Heart right ventricle (tissue), 16 donors: ENCODE results near the gene TMEM215. TPM values are rescaled to one million over a fixed set of nuclear protein-coding genes. Genes with fewer than 3 reads are reported as not detected.
A peak's percentile ranks its signal among the peaks of the same experiment; 100 is the strongest.

Source experiments
- ATAC-seq, 8 donors: fragments of 200-7000 bp; cut with Tn5 transposase; one replicate each; pipeline ENCODE4 v1.9.1; 2020; ENCODE audit warnings: mild to moderate bottlenecking in 8 of 8, moderate library complexity in 8 of 8, moderate number of reproducible peaks in 1 of 8
- DNase-seq, 2 donors: peaks; one replicate each; pipeline ENCODE4 v3.0.0-alpha.2; 2020
- H3K27ac ChIP-seq, 10 donors: fragments of 200-600 bp; sonication (generic) in 2 of 10; one replicate each; pipeline versions ENCODE4 v1.5.0 to v1.8.0; 2020 to 2022; ENCODE audit warnings: mild to moderate bottlenecking in 3 of 10
- H3K27me3 ChIP-seq, 7 donors: fragments of 200-600 bp; one replicate each; pipeline ENCODE4 v1.8.0; 2021 to 2022; ENCODE audit warnings: mild to moderate bottlenecking in 2 of 7
- H3K36me3 ChIP-seq, 9 donors: fragments of 200-600 bp; sonication (generic) in 1 of 9; one replicate each; pipeline versions ENCODE4 v1.5.0 to v1.8.0; 2020 to 2022; ENCODE audit warnings: mild to moderate bottlenecking in 2 of 9
- H3K4me1 ChIP-seq, 9 donors: fragments of 200-600 bp; sonication (generic) in 1 of 9; one replicate each; pipeline versions ENCODE4 v1.5.0 to v1.8.0; 2020 to 2022; ENCODE audit warnings: mild to moderate bottlenecking in 4 of 9
- H3K4me3 ChIP-seq, 10 donors: fragments of 200-600 bp; sonication (generic) in 2 of 10; one replicate each; pipeline versions ENCODE4 v1.5.0 to v1.8.0; 2020 to 2022; ENCODE audit warnings: mild to moderate bottlenecking in 7 of 10, moderate library complexity in 2 of 10
- H3K9me3 ChIP-seq, 11 donors: fragments of 200-600 bp in 10 of 11; sonication (generic) in 2 of 11; one replicate each; pipeline versions ENCODE4 v1.5.0 to v1.8.0; 2013 to 2022; ENCODE audit warnings: mild to moderate bottlenecking in 2 of 11, control low read depth in 1 of 11, moderate library complexity in 1 of 11
- CTCF ChIP-seq, 9 donors: fragments of 200-600 bp; sonication (generic) in 2 of 9; IDR thresholded peaks; one replicate each; pipeline versions ENCODE4 v1.5.0 to v1.8.0; 2021 to 2022; ENCODE audit warnings: antibody characterized with exemption in 9 of 9, mild to moderate bottlenecking in 5 of 9, moderate library complexity in 1 of 9
- WGBS, 2 donors: extraction: QIAGEN DNeasy Blood & Tissue Kit; methylation state at CpG; one replicate each; pipeline ENCODE4 v1.1.7; 2013; ENCODE audit warnings: inconsistent platforms in 1 of 2; 5-methylcytosine and 5-hydroxymethylcytosine counted together
- intact Hi-C, 10 donors: fragments of 100-400 bp; cut with DNase I; formaldehyde crosslinking; loops; one replicate each; pipeline versions ENCODE4 v1.11.1 to v1.14.2; 2022
- long read RNA-seq, 3 donors: library from polyadenylated mRNA; unstranded; transcript quantifications; one replicate each; pipeline ENCODE4 v2.0.0, GENCODE V29; 2020 to 2021
- polyA plus RNA-seq, 2 donors: library from polyadenylated mRNA; stranded (reverse); fragments of 200-250 nt; gene quantifications; one replicate each; pipeline ENCODE4 v1.2.3, GENCODE V29; 2013
- total RNA-seq, 10 donors: library from RNA; stranded (reverse); fragmentation: NEBNext Ultra II Directional in 3 of 10; extraction: Animal tissue kit (Norgen Biotek cat#: 25700) in 3 of 10; gene quantifications; one replicate each; pipeline versions ENCODE4 v1.2.1 to v1.2.4, GENCODE V29; 2021 to 2023
- donor health status: Arrhythmogenic right ventricular cardiomyopathy.
- donor health status: ischemic (EF 13 %, LVEDD 7.1; RV severe dilation, severe dysfunction).
- donor health status: healthy with polysubstance abuse.
- donor health status: DM: no; HTN: yes; CAD: no.
- donor health status: DM: no; HTN: no; CAD: no.
- donor health status: ischemic (EF 25% LVEDD 6.9; RV normal size, moderate dysfunction).
- donor health status: ischemic (EF 25% LVEDD 5.7; RV mildly dilated, moderate dysfunction).
- donor health status: healthy.
- donor health status: DM: yes; HTN: yes; CAD: no.
- donor health status: Ischemic cardiomyopathy.
- donor health status: ischemic (EF 35%, LVEDD 5.7; RV mildly dilated, moderate dysfunction).
- donor health status: nonischemic (EF 11% LVEDD 7.7; RV severe dilation, severe dysfunction).
- donor health status: DM: yes; HTN: yes; CAD: no.
- donor health status: PGD.
- donor health status: ischemic (EF 29% LVEDD 5.4; RV normal size, mild dysfunction).
- donor health status: nonischemic (EF 23%, LVEDD 6.1; RV moderate dilation, normal function).

TMEM215 gene
- total RNA-seq (not detected), polyA plus RNA-seq (not detected)
- long read RNA-seq, donor 1 = 0 reads
- long read RNA-seq, donor 2 = 0 reads
- long read RNA-seq, donor 3 = 0 reads

- H3K27me3 ChIP-seq = peaks cover 8 to 73% (median 62%) of the 10 kb centered on the region in 7 donors
- intact Hi-C loops = loop anchor here in 2 of 10 donors (10.0 kb wide), 2 partner anchors 61 to 81 kb away; no protein-coding TSS in a partner anchor
- peak in 2 of 8 donors; percentile 16 to 37 for ATAC-seq
Observed at GRCh38 chr9:32783168-32783891, at the start of gene TMEM215. TMEM215 (plus strand) TSS chr9:32783540; CDS start chr9:32784184, 644 bp downstream.

GRCh38 chr9:32735476-32735875, 47.9 kb upstream of the TMEM215 start:
- 67 to 73% methylated on average over 3 of the region's 3 CpGs for WGBS, 2 donors

More at GRCh38 chr9:32783168-32783891, at the start of gene TMEM215:
- Histone ChIP-seq H3K4me1 (peaks cover 0 to 11% (median 0%) of the 10 kb centered on the region in 9 donors), H3K4me3 (peak within 1 kb of the TSS in 6 of 10 donors; percentile 14 to 39 (median 22)), H3K36me3 (no peaks in the 10 kb centered on the region), H3K27ac (no peak within 1 kb of the TSS), H3K9me3 (no peaks in the 10 kb centered on the region)
- no peak for TF ChIP-seq CTCF (IDR thresholded peaks at IDR 0.05)
- DNase-seq = no peak
- 1 to 2% methylated on average over 50 to 59 of the region's 59 CpGs for WGBS, 2 donors

GRCh38 chr9:32737378-32737777, 46.0 kb upstream of the TMEM215 start:
- Histone ChIP-seq H3K4me1 (no peaks in the 10 kb centered on the region), H3K27me3 (no peaks in the 10 kb centered on the region), H3K9me3 (peaks cover 0 to 3% (median 0%) of the 10 kb centered on the region in 11 donors), H3K4me3 (no peak overlapping the region), H3K36me3 (no peaks in the 10 kb centered on the region), H3K27ac (no peak overlapping the region)
- 61 to 70% methylated on average over 1 of the region's 1 CpG for WGBS, 2 donors
- intact Hi-C loops = no loop called here
- no peak for ATAC-seq
- no peak for TF ChIP-seq CTCF (IDR thresholded peaks at IDR 0.05)
- DNase-seq = no peak

More at GRCh38 chr9:32735476-32735875, 47.9 kb upstream of the TMEM215 start:
- intact Hi-C loops = no loop called here
- Histone ChIP-seq H3K9me3 (peaks cover 0 to 12% (median 0%) of the 10 kb centered on the region in 11 donors), H3K27me3 (no peaks in the 10 kb centered on the region), H3K36me3 (no peaks in the 10 kb centered on the region), H3K27ac (no peak overlapping the region), H3K4me1 (no peaks in the 10 kb centered on the region), H3K4me3 (no peak overlapping the region)
- ATAC-seq (no peak), DNase-seq (no peak)
- TF ChIP-seq CTCF (IDR thresholded peaks at IDR 0.05) = no peak

GRCh38 chr9:32738501-32739172, 44.7 kb upstream of the TMEM215 start:
- intact Hi-C loops = no loop called here
- ATAC-seq = no peak
- Histone ChIP-seq H3K36me3 (no peaks in the 10 kb centered on the region), H3K27ac (no peak overlapping the region), H3K4me3 (no peak overlapping the region), H3K27me3 (no peaks in the 10 kb centered on the region), H3K9me3 (no peaks in the 10 kb centered on the region), H3K4me1 (no peaks in the 10 kb centered on the region)
- TF ChIP-seq CTCF (IDR thresholded peaks at IDR 0.05) = no peak
- 84 to 87% methylated on average over 4 of the region's 4 CpGs for WGBS, 2 donors
- DNase-seq = no peak
